Naive thymus-derived CD4-positive, alpha-beta T cell (primary cell): Measurements from ENCODE around the gene CHTOP. TPM values are rescaled to one million over a fixed set of nuclear protein-coding genes. Genes with fewer than 3 reads are reported as not detected.

Experiments
- ATAC-seq: fragments of 150-1000 bp; cut with Tn5 transposase; 2 replicates; pipeline ENCODE4 v1.10.0; 2021; ENCODE audit warnings: mild to moderate bottlenecking, moderate library complexity
- CTCF ChIA-PET: fragments of 350-600 bp; sonication (Branson Sonifier 250); formaldehyde crosslinking; loops from one replicate; lab custom pipeline; 2021; ENCODE audit warnings: antibody characterized with exemption; lab: Charles Lee
- POLR2A ChIA-PET: fragments of 350-600 bp; sonication (Branson Sonifier 250); formaldehyde crosslinking; loops from one replicate; lab custom pipeline; 2021; ENCODE audit warnings: antibody characterized with exemption, inconsistent platforms; lab: Charles Lee
- DNase-seq, 9 donors: peaks; one replicate each; pipeline versions ENCODE4 v3.0.0 to v3.0.0-alpha.2; 2020 to 2022; ENCODE audit warnings: mixed read lengths in 1 of 9
- H3K27ac ChIP-seq: one replicate; pipeline ENCODE4 v1.7.0; 2013; ENCODE audit warnings: mild to moderate bottlenecking, low read depth, low read length, moderate library complexity
- H3K27me3 ChIP-seq, 2 donors: one replicate each; pipeline ENCODE4 v1.7.0; 2013; ENCODE audit warnings: low read length in 2 of 2, mild to moderate bottlenecking in 2 of 2, moderate library complexity in 2 of 2; ENCODE audit not compliant: control insufficient read depth in 2 of 2, insufficient read depth in 2 of 2
- H3K36me3 ChIP-seq, 3 experiments: 1 replicate in 2 of 3; 2 replicates in 1 of 3; pipeline ENCODE4 v1.7.0; 2013; ENCODE audit warnings: low read length in 3 of 3, mild to moderate bottlenecking in 3 of 3, moderate library complexity in 1 of 3; ENCODE audit not compliant: insufficient read depth in 3 of 3, control insufficient read depth in 2 of 3
- H3K4me1 ChIP-seq, 2 donors: one replicate each; pipeline ENCODE4 v1.7.0; 2013; ENCODE audit warnings: low read length in 2 of 2, mild to moderate bottlenecking in 2 of 2, moderate library complexity in 1 of 2; ENCODE audit not compliant: control insufficient read depth in 2 of 2, insufficient read depth in 2 of 2
- H3K4me3 ChIP-seq: 2 replicates; pipeline ENCODE4 v1.7.0; 2013; ENCODE audit warnings: mild to moderate bottlenecking, low read length
- H3K9me3 ChIP-seq, 3 experiments: 1 replicate in 2 of 3; 2 replicates in 1 of 3; pipeline ENCODE4 v1.7.0; 2013; ENCODE audit warnings: low read length in 3 of 3; ENCODE audit not compliant: control insufficient read depth in 2 of 3
- H3K27ac Mint-ChIP-seq, 9 donors: one replicate each; pipeline ENCODE4 v1.8.0; 2020 to 2022; ENCODE audit warnings: mixed read lengths in 9 of 9, mild to moderate bottlenecking in 8 of 9, moderate library complexity in 5 of 9, inconsistent platforms in 2 of 9
- H3K27me3 Mint-ChIP-seq, 5 donors: one replicate each; pipeline ENCODE4 v1.8.0; 2021 to 2022; ENCODE audit warnings: mixed read lengths in 5 of 5, mild to moderate bottlenecking in 1 of 5
- H3K36me3 Mint-ChIP-seq, 5 donors: one replicate each; pipeline ENCODE4 v1.8.0; 2020 to 2022; ENCODE audit warnings: mixed read lengths in 5 of 5, mild to moderate bottlenecking in 3 of 5, inconsistent platforms in 1 of 5
- H3K4me1 Mint-ChIP-seq, 7 donors: one replicate each; pipeline ENCODE4 v1.8.0; 2020 to 2022; ENCODE audit warnings: mixed read lengths in 7 of 7, mild to moderate bottlenecking in 3 of 7, inconsistent platforms in 1 of 7
- H3K4me3 Mint-ChIP-seq, 10 donors: one replicate each; pipeline ENCODE4 v1.8.0; 2020 to 2022; ENCODE audit warnings: mild to moderate bottlenecking in 10 of 10, mixed read lengths in 10 of 10, moderate library complexity in 6 of 10, inconsistent platforms in 2 of 10
- H3K9me3 Mint-ChIP-seq, 11 donors: one replicate each; pipeline ENCODE4 v1.8.0; 2020 to 2022; ENCODE audit warnings: mixed read lengths in 11 of 11, mild to moderate bottlenecking in 4 of 11, inconsistent platforms in 1 of 11, moderate library complexity in 1 of 11
- intact Hi-C, 2 donors: fragments of 100-400 bp; cut with micrococcal nuclease; formaldehyde crosslinking; loops; one replicate each; pipeline ENCODE4 v1.15.1; 2023
- polyA plus RNA-seq, 2 donors: library from polyadenylated mRNA; unstranded; fragments of 300-500 nt; fragmentation: Illumina TruSeq; gene quantifications; one replicate each; pipeline ENCODE4 v1.2.3, GENCODE V29; 2021
- total RNA-seq, 6 experiments: library from RNA in 5 of 6; stranded (reverse) in 5 of 6; gene quantifications; 1 replicate in 5 of 6; 2 replicates in 1 of 6; pipeline ENCODE4 v1.2.3 and lab custom pipeline; 2021 to 2026

The CHTOP gene
- total and polyA plus RNA-seq, 7 experiments from 2014 or later = 57.4 to 143 (median 101) TPM

DNA sequence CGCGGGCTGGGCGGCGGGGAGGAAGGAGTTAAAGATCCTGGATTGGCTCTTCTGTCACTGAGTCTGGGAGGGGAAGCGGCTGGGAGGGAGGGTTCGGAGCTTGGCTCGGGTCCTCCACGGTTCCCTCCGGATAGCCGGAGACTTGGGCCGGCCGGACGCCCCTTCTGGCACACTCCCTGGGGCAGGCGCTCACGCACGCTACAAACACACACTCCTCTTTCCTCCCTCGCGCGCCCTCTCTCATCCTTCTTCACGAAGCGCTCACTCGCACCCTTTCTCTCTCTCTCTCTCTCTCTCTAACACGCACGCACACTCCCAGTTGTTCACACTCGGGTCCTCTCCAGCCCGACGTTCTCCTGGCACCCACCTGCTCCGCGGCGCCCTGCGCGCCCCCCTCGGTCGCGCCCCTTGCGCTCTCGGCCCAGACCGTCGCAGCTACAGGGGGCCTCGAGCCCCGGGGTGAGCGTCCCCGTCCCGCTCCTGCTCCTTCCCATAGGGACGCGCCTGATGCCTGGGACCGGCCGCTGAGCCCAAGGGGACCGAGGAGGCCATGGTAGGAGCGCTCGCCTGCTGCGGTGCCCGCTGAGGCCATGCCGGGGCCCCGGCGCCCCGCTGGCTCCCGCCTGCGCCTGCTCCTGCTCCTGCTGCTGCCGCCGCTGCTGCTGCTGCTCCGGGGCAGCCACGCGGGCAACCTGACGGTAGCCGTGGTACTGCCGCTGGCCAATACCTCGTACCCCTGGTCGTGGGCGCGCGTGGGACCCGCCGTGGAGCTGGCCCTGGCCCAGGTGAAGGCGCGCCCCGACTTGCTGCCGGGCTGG, 44.9 kb downstream of the CHTOP start, which contains the start of gene NPR1:
Gene NPR1 (plus strand): TSS at position 170 of the 818 bp plus-strand sequence. CDS start 421 bp downstream, at position 591.
- DNase-seq (peak in 6 of 9 donors; percentile 18 to 34 (median 24)), ATAC-seq (peak; percentile 45)
- Histone ChIP-seq H3K4me1 (peaks cover 8 to 17% of the 10 kb centered on the region in 2 donors), H3K9me3 (no peaks in the 10 kb centered on the region), H3K27ac (no peak within 1 kb of the TSS), H3K4me3 (peak within 1 kb of the TSS; percentile 34), H3K36me3 (no peaks in the 10 kb centered on the region), H3K27me3 (peaks cover 5 to 7% of the 10 kb centered on the region in 2 donors)
- intact Hi-C loops = loop anchor here in 1 of 2 donors (2.0 to 10.0 kb wide), 2 partner anchors 168 to 476 kb away; partner anchors contain the start of gene NUP210L
- CTCF ChIA-PET = interaction anchor here (0.9 to 1.5 kb wide), 4 partner anchors 30 to 77 kb away, joined by 3 to 4 read pairs (median 4); no protein-coding TSS in a partner anchor
- Mint-ChIP-seq H3K27me3 (peaks cover 33 to 62% (median 49%) of the 10 kb centered on the region in 5 donors), H3K4me3 (peak within 1 kb of the TSS; percentile 80 to 92 (median 88)), H3K9me3 (peaks cover 0 to 2% (median 0%) of the 10 kb centered on the region in 11 donors), H3K4me1 (peaks cover 12 to 25% (median 23%) of the 10 kb centered on the region in 7 donors), H3K27ac (peak within 1 kb of the TSS in 1 of 9 donors; percentile 56), H3K36me3 (peaks cover 0 to 6% (median 0%) of the 10 kb centered on the region in 5 donors)
- POLR2A ChIA-PET = interaction anchor here (0.8 kb wide), 1 partner anchor 72 kb away, joined by 4 read pairs; no protein-coding TSS in a partner anchor

DNA sequence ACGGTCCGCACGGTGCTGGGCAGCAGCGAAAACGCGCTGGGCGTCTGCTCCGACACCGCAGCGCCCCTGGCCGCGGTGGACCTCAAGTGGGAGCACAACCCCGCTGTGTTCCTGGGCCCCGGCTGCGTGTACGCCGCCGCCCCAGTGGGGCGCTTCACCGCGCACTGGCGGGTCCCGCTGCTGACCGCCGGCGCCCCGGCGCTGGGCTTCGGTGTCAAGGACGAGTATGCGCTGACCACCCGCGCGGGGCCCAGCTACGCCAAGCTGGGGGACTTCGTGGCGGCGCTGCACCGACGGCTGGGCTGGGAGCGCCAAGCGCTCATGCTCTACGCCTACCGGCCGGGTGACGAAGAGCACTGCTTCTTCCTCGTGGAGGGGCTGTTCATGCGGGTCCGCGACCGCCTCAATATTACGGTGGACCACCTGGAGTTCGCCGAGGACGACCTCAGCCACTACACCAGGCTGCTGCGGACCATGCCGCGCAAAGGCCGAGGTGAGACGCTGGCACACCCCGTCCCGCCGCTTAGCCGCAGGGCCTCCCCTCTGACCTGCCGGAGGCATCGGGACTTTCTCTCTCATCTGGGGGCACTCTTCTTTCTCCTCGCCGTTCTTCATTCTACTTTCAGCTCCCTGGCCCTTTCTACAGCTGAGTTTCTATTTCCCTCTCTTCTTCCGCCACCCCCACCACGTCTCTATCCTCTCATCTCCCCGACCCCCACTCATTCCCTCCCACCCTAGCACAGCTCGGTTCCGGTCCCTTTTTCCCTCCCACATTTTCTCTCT, 45.7 kb downstream of the CHTOP start:
- peaks cover 0 to 2% (median 0%) of the 10 kb centered on the region in 11 donors for H3K9me3 Mint-ChIP-seq
- peaks cover 33 to 66% (median 49%) of the 10 kb centered on the region in 5 donors for H3K27me3 Mint-ChIP-seq
- H3K9me3 ChIP-seq = no peaks in the 10 kb centered on the region
- H3K36me3 ChIP-seq = no peaks in the 10 kb centered on the region
- H3K4me3 Mint-ChIP-seq = peak overlapping the region; percentile 71 to 92 (median 84)
- H3K27ac Mint-ChIP-seq = no peak overlapping the region
- intact Hi-C loops = loop anchor here in 1 of 2 donors (2.0 to 10.0 kb wide), 2 partner anchors 169 to 475 kb away; partner anchors contain the start of gene NUP210L
- ChIA-PET CTCF (interaction anchor here (0.9 to 1.3 kb wide), 2 partner anchors 42 to 56 kb away, joined by 4 to 5 read pairs; no protein-coding TSS in a partner anchor), POLR2A (interaction anchor here (0.8 kb wide), 1 partner anchor 71 kb away, joined by 4 read pairs; no protein-coding TSS in a partner anchor)
- H3K4me1 ChIP-seq = peaks cover 8 to 17% of the 10 kb centered on the region in 2 donors
- peaks cover 5 to 7% of the 10 kb centered on the region in 2 donors for H3K27me3 ChIP-seq
- H3K36me3 Mint-ChIP-seq = peaks cover 0 to 6% (median 0%) of the 10 kb centered on the region in 5 donors
- H3K27ac ChIP-seq = no peak overlapping the region
- DNase-seq = peak in 7 of 9 donors; percentile 25 to 41 (median 33)
- peak; percentile 71 for ATAC-seq
- peaks cover 12 to 25% (median 23%) of the 10 kb centered on the region in 7 donors for H3K4me1 Mint-ChIP-seq
- H3K4me3 ChIP-seq = peak overlapping the region; percentile 34

DNA sequence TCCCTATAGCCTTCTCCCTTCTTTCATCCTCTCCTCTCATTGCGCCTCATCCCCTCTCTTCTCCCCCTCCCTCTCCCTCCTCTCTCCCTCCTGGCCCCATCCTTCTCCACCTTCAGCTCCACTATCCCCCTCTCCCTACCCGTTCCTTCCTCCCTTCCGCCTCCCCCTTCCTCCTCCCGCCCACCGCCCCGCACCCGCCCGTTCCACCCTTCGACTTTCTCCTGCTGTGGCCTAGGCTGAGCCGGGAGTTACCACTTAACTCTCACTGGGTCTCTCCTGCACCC, 46.2 kb downstream of the CHTOP start:
- intact Hi-C loops = no loop called here
- Mint-ChIP-seq H3K4me3 (peak overlapping the region in 8 of 10 donors; percentile 42 to 92 (median 83)), H3K9me3 (peaks cover 0 to 2% (median 0%) of the 10 kb centered on the region in 11 donors), H3K27me3 (peaks cover 33 to 66% (median 53%) of the 10 kb centered on the region in 5 donors), H3K4me1 (peaks cover 12 to 25% (median 23%) of the 10 kb centered on the region in 7 donors), H3K27ac (no peak overlapping the region), H3K36me3 (peaks cover 0 to 6% (median 0%) of the 10 kb centered on the region in 5 donors)
- H3K27ac ChIP-seq = no peak overlapping the region
- ChIA-PET POLR2A (no interaction called here), CTCF (interaction anchor here (1.3 kb wide), 1 partner anchor 56 kb away, joined by 5 read pairs; no protein-coding TSS in a partner anchor)
- peaks cover 8 to 17% of the 10 kb centered on the region in 2 donors for H3K4me1 ChIP-seq
- no peak overlapping the region for H3K4me3 ChIP-seq
- H3K9me3 ChIP-seq = no peaks in the 10 kb centered on the region
- no peak for ATAC-seq
- no peaks in the 10 kb centered on the region for H3K36me3 ChIP-seq
- H3K27me3 ChIP-seq = peaks cover 5 to 7% of the 10 kb centered on the region in 2 donors
- DNase-seq = no peak

DNA sequence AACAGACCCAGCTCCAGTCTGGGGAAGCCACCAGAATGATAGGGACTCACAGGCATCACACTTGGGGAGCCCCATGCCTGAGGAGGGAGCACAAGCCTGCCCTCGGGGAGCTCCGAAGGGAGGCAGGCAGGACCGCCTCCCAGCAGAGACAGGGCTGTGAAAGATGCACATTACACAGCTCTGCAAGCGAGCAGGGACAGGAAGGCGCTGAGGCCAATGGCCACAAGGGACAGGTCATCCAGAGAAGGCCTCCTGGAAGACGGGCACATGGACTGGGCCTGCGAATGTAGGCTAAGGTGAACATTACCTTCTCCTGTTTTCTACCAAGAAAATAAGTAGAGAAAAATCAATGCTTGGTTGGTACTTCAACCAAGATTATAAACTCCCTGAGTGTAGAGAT, 48.9 kb downstream of the CHTOP start:
- Histone ChIP-seq H3K4me1 (peaks cover 8 to 17% of the 10 kb centered on the region in 2 donors), H3K27me3 (peaks cover 0 to 6% of the 10 kb centered on the region in 2 donors), H3K27ac (no peak overlapping the region), H3K9me3 (no peaks in the 10 kb centered on the region), H3K36me3 (no peaks in the 10 kb centered on the region), H3K4me3 (no peak overlapping the region)
- ATAC-seq = no peak
- Mint-ChIP-seq H3K4me3 (no peak overlapping the region), H3K27ac (no peak overlapping the region), H3K27me3 (peaks cover 29 to 58% (median 41%) of the 10 kb centered on the region in 5 donors), H3K9me3 (peaks cover 0 to 2% (median 0%) of the 10 kb centered on the region in 11 donors), H3K36me3 (peaks cover 0 to 2% (median 0%) of the 10 kb centered on the region in 5 donors), H3K4me1 (peaks cover 9 to 21% (median 19%) of the 10 kb centered on the region in 7 donors)
- DNase-seq = no peak
- POLR2A ChIA-PET = no interaction called here
- CTCF ChIA-PET = no interaction called here
- intact Hi-C loops = no loop called here

DNA sequence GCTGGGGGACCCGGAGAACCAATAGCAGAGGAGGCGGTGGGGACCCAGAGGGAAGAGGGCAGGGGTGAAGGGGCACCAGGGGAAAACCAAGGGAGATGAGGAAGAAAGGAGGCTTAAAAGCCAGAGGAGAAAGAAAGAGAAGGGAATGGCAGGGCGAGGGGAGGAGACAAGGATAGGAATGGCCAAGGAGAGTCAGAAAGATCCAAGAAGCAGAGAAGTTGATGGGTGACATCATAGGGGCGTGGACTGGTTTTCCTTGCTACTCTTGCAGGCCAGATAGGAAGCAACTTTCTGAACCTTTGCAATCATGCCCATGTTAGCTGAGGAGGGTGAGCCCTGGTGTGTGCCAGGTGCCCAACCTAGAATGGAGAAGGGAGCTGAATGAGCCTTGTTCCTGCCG, 50.0 kb downstream of the CHTOP start:
- no peak for DNase-seq
- Mint-ChIP-seq H3K27me3 (peaks cover 19 to 47% (median 30%) of the 10 kb centered on the region in 5 donors), H3K9me3 (no peaks in the 10 kb centered on the region), H3K4me3 (no peak overlapping the region), H3K36me3 (no peaks in the 10 kb centered on the region), H3K4me1 (peaks cover 0 to 14% (median 9%) of the 10 kb centered on the region in 7 donors), H3K27ac (no peak overlapping the region)
- POLR2A ChIA-PET = no interaction called here
- ATAC-seq = no peak
- CTCF ChIA-PET = no interaction called here
- intact Hi-C loops = no loop called here
- Histone ChIP-seq H3K27me3 (no peaks in the 10 kb centered on the region), H3K4me1 (peaks cover 0 to 6% of the 10 kb centered on the region in 2 donors), H3K4me3 (no peak overlapping the region), H3K27ac (no peak overlapping the region), H3K9me3 (no peaks in the 10 kb centered on the region), H3K36me3 (no peaks in the 10 kb centered on the region)

DNA sequence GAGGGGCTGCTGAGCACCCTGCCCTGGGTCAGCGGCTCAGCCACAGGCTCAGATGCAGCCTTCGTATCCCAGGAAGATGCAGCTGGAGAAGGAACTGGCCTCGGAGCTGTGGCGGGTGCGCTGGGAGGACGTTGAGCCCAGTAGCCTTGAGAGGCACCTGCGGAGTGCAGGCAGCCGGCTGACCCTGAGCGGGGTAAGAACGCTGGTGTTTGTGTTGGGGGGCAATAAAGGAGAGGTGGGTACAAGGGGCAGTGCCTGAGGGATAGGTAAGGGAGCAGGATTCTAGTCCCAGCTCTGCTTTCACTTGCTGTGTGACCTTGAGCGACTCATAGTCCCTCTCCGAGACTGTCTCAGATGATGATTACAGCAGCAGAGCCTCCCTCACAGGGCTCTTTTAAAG, 51.0 kb downstream of the CHTOP start:
- H3K9me3 Mint-ChIP-seq = no peaks in the 10 kb centered on the region
- intact Hi-C loops = no loop called here
- Histone ChIP-seq H3K4me3 (no peak overlapping the region), H3K9me3 (no peaks in the 10 kb centered on the region), H3K36me3 (no peaks in the 10 kb centered on the region), H3K27me3 (no peaks in the 10 kb centered on the region), H3K27ac (no peak overlapping the region), H3K4me1 (peaks cover 0 to 2% of the 10 kb centered on the region in 2 donors)
- CTCF ChIA-PET = no interaction called here
- peaks cover 0 to 14% (median 6%) of the 10 kb centered on the region in 7 donors for H3K4me1 Mint-ChIP-seq
- H3K4me3 Mint-ChIP-seq = no peak overlapping the region
- H3K27me3 Mint-ChIP-seq = peaks cover 15 to 42% (median 26%) of the 10 kb centered on the region in 5 donors
- H3K27ac Mint-ChIP-seq = no peak overlapping the region
- ATAC-seq = no peak
- POLR2A ChIA-PET = no interaction called here
- no peaks in the 10 kb centered on the region for H3K36me3 Mint-ChIP-seq
- DNase-seq = no peak
